ENCODE measurements around the gene PHF1. TPM values are rescaled to one million over a fixed set of nuclear protein-coding genes. Genes with fewer than 3 reads are reported as not detected.

The PHF1 gene
- total RNA-seq, 1 donor from 2014 or later, result 73.2 TPM

DNA sequence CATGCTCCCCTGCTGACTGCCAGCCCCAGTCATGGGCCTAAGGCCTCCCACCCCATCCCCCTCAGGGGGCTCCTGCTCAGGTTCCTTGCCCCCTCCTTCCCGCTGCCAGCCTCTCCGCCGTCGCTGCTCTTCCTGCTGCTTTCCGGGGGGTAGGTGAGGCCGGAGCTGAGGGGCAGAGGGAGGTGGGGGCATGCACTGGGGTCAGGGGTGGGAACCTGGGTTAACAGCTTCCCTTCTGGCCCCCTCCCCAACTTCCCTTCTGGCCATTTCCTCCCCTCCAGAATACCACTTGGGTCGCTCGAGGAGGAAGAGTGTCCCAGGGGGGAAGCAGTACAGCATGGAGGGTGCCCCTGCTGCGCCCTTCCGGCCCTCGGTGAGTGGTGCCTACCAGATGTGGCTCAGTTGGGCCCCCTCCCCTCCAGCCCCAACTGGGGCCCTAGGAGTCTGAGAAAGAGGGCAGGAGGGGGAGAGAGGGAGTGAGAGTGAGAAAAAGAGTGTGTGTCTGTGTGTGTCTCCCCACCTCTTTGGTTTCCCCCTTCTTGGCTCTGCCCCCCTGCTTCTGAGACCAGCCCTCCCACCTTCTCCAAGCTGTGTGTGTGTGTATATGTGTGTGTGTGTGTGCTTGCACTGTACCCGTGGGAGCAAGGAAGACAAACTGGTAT lies 21.2 kb downstream of the PHF1 start:
- Histone ChIP-seq H3K4me1 (peaks cover 58% of the 10 kb centered on the region), H3K36me3 (peaks cover 0 to 16% of the 10 kb centered on the region in 2 donors), H3K9me3 (no peaks in the 10 kb centered on the region), H3K4me3 (peak overlapping the region in 1 of 2 donors; percentile 0), H3K27me3 (no peaks in the 10 kb centered on the region), H3K27ac (peak overlapping the region; percentile 37)
- intact Hi-C loops (cut with DNase I), result no loop called here
- no peak for DNase-seq (ENCODE audit: extremely low spot score in 2 of 2)
- no peak for TF ChIP-seq POLR2A (IDR thresholded peaks at IDR 0.05)
- no peak for TF ChIP-seq CTCF (IDR thresholded peaks at IDR 0.05)
- TF ChIP-seq POLR2AphosphoS5 (IDR thresholded peaks at IDR 0.05; ENCODE audit: insufficient read depth in 1 of 2, low read depth in 1 of 2), result no peak

GRCh38 chr6:33432546-33432945 lies 21.7 kb downstream of the PHF1 start:
- H3K4me3 ChIP-seq, result no peak overlapping the region
- TF ChIP-seq POLR2AphosphoS5 (IDR thresholded peaks at IDR 0.05; ENCODE audit: insufficient read depth in 1 of 2, low read depth in 1 of 2) (no peak), CTCF (IDR thresholded peaks at IDR 0.05) (no peak), POLR2A (IDR thresholded peaks at IDR 0.05) (no peak)
- H3K36me3 ChIP-seq, result peaks cover 0 to 22% of the 10 kb centered on the region in 2 donors
- no peak for DNase-seq (ENCODE audit: extremely low spot score in 2 of 2)
- no peaks in the 10 kb centered on the region for H3K9me3 ChIP-seq
- intact Hi-C loops (cut with DNase I), result no loop called here
- peak overlapping the region; percentile 62 for H3K27ac ChIP-seq
- H3K27me3 ChIP-seq, result no peaks in the 10 kb centered on the region
- H3K4me1 ChIP-seq, result peaks cover 53% of the 10 kb centered on the region

DNA sequence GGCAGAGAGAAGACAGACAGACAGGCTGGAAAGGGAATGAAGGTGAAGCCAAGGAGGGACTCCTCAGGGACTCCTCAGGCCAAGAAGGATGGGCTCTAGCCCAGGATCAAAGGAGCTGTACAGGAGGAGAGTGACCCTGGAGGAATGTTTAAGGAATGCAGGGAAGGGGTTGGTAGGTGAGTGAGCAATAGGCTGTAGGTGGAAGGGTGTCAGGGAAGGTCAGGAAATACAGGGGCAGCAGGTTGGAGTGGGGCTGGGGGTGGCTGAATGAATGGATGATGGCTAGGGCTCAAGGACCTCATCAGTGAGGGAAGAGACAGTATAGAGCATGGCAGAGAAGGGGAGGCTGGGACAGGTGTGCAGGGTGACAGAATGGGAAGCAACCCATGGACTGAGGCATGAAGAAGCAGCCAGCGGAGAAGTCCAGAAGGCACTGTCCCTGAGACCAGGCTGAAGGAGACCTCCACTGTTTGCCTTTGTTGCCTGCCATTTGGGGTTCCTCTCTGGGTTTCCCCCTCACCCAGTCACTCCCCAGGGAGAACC lies 22.3 kb downstream of the PHF1 start:
- H3K27me3 ChIP-seq, result no peaks in the 10 kb centered on the region
- TF ChIP-seq POLR2AphosphoS5 (IDR thresholded peaks at IDR 0.05; ENCODE audit: insufficient read depth in 1 of 2, low read depth in 1 of 2) (no peak), POLR2A (IDR thresholded peaks at IDR 0.05) (no peak), CTCF (IDR thresholded peaks at IDR 0.05) (no peak)
- no peak overlapping the region for H3K4me3 ChIP-seq
- intact Hi-C loops (cut with DNase I), result no loop called here
- H3K36me3 ChIP-seq, result peaks cover 0 to 27% of the 10 kb centered on the region in 2 donors
- no peaks in the 10 kb centered on the region for H3K9me3 ChIP-seq
- DNase-seq (ENCODE audit: extremely low spot score in 2 of 2), result no peak
- H3K4me1 ChIP-seq, result peaks cover 53% of the 10 kb centered on the region
- peak overlapping the region; percentile 62 for H3K27ac ChIP-seq

DNA sequence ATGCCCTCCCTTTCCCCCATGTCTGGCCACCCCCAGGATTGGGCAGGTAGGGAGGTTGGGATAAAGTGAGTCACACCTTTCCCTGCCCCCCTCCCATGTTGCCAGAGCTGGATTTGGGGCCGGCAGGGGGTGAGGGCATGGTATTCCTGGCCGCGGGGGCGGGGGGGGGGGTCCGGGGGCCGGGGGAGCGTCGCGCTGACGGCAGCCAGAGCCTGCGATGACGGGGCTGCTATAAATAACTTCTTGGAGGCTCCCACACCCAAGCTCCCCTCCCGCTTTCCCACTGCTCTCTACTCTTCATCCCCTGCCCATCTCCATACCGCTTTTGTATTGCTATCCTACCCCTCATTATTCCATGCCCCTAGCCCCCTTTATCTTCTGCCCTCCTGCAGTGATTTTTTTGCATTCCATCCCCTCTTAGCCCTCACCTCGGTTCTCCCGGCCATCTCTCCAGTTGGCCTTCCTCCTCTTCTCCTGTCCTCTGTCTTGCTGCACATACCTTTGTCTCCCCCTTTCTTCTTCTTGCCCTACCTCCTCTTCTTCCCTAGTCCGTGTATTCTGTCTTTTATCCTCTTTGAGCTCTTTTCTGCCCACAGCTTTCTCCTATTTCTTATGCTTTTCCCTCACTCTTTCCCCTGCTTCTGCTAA lies 22.9 kb downstream of the PHF1 start:
- intact Hi-C loops (cut with DNase I), result no loop called here
- no peak for DNase-seq (ENCODE audit: extremely low spot score in 2 of 2)
- H3K4me1 ChIP-seq, result peaks cover 48% of the 10 kb centered on the region

More for the DNA sequence above, 22.9 kb downstream of the PHF1 start:
- H3K27ac ChIP-seq, result peak overlapping the region; percentile 62
- no peaks in the 10 kb centered on the region for H3K9me3 ChIP-seq
- no peaks in the 10 kb centered on the region for H3K27me3 ChIP-seq
- TF ChIP-seq POLR2AphosphoS5 (IDR thresholded peaks at IDR 0.05; ENCODE audit: insufficient read depth in 1 of 2, low read depth in 1 of 2), result no peak
- TF ChIP-seq POLR2A (IDR thresholded peaks at IDR 0.05), result no peak
- TF ChIP-seq CTCF (IDR thresholded peaks at IDR 0.05), result no peak
- H3K4me3 ChIP-seq, result no peak overlapping the region
- peaks cover 0 to 33% of the 10 kb centered on the region in 2 donors for H3K36me3 ChIP-seq

All from vagina (tissue), 2 donors.